Adipose tissue (tissue), 3 donors: ENCODE measurements around the gene KNTC1. TPM values are rescaled to one million over a fixed set of nuclear protein-coding genes. Genes with fewer than 3 reads are reported as not detected.

ENCODE experiments used
- polyA plus RNA-seq, 3 donors: library from polyadenylated mRNA; stranded (reverse); fragments of 200-250 nt; gene quantifications; one replicate each; pipeline ENCODE4 v1.2.3, GENCODE V29; 2013
- donor health status: healthy with polysubstance abuse.
- donor health status: Bipolar disorder and iron deficiency.
- donor health status: healthy.

The KNTC1 gene
- polyA plus RNA-seq, 3 donors, result 3.0 to 6.0 (median 4.7) TPM

Other genes with a start within 250 kb of the KNTC1 start
- 10 to 100 TPM; 11.9 to 29.0 (median 26.0) TPM for gene CLIP1, start 104.6 kb upstream of the KNTC1 start, polyA plus RNA-seq
- 10 to 100 TPM in 2 of 3 donors, 1 to 10 TPM in 1; 9.1 to 13.8 (median 11.3) TPM for gene ZCCHC8, start 26.3 kb upstream of the KNTC1 start, polyA plus RNA-seq
- 10 to 100 TPM; 25.1 to 42.0 (median 40.5) TPM for gene RSRC2, start 313 bp upstream of the KNTC1 start, polyA plus RNA-seq
- 10 to 100 TPM in 1 of 3 donors, 1 to 10 TPM in 2; 2.1 to 68.5 (median 7.1) TPM for gene HCAR2, start 176.1 kb downstream of the KNTC1 start, polyA plus RNA-seq
- 10 to 100 TPM in 1 of 3 donors, 1 to 10 TPM in 1, under 1 TPM in 1; 0.81 to 12.6 (median 2.2) TPM for gene HCAR3, start 189.6 kb downstream of the KNTC1 start, polyA plus RNA-seq
- gene HCAR1, start 203.6 kb downstream of the KNTC1 start, polyA plus RNA-seq, result 1 to 10 TPM in 2 of 3 donors, under 1 TPM in 1; 0.79 to 6.3 (median 3.0) TPM
- gene DENR, start 225.6 kb downstream of the KNTC1 start, polyA plus RNA-seq, result 10 to 100 TPM; 11.4 to 31.2 (median 16.1) TPM
- gene CCDC62, start 247.3 kb downstream of the KNTC1 start, polyA plus RNA-seq, result under 1 TPM in 2 of 3 donors, not detected in 1; 0.08 to 0.19 TPM